GM12891 (cell line): ENCODE data around the gene DLK1.

Experiments
- DNase-seq: peaks from one replicate; pipeline ENCODE4 v3.0.0; 2011; ENCODE audit warnings: low spot score; ENCODE audit not compliant: insufficient read length
- FAIRE-seq: peaks from 2 replicates; lab custom pipeline; 2011; peaks lifted over from hg19 to GRCh38; lab: Jason Lieb, UNC
- PAX5 ChIP-seq: IDR thresholded peaks from 2 replicates; pipeline ENCODE4 v1.6.1; 2011; ENCODE audit warnings: low read length, moderate library complexity, mild to moderate bottlenecking; ENCODE audit not compliant: insufficient read depth, severe bottlenecking
- POLR2A ChIP-seq: IDR thresholded peaks from 2 replicates; pipeline ENCODE4 v1.6.1; 2011; ENCODE audit warnings: low read depth, low read length, control low read depth
- POLR2AphosphoS5 ChIP-seq: IDR thresholded peaks from 2 replicates; pipeline ENCODE4 v1.6.1; 2011; ENCODE audit warnings: low read depth, low read length, control low read depth
- POU2F2 ChIP-seq: IDR thresholded peaks from 2 replicates; pipeline ENCODE4 v1.6.1; 2011; ENCODE audit warnings: low read depth, mild to moderate bottlenecking, control low read depth, low read length, moderate library complexity
- SPI1 ChIP-seq: IDR thresholded peaks from 2 replicates; pipeline ENCODE4 v1.6.1; 2011; ENCODE audit warnings: low read depth, low read length, control low read depth
- TAF1 ChIP-seq: IDR thresholded peaks from 2 replicates; pipeline ENCODE4 v1.6.1; 2011; ENCODE audit warnings: low read depth, low read length, control low read depth

DLK1 gene

GRCh38 chr14:100702590-100702989 is 24.1 kb upstream of the DLK1 start:
- DNase-seq (no peak), FAIRE-seq (no peak)
- TF ChIP-seq TAF1: no peak

- FAIRE-seq: no peak
- DNase-seq: no peak
- no peak for TF ChIP-seq POU2F2
- TF ChIP-seq TAF1: no peak
- TF ChIP-seq POLR2AphosphoS5: no peak
- TF ChIP-seq PAX5: no peak
- TF ChIP-seq SPI1: no peak
- TF ChIP-seq POLR2A: no peak
Observed at GRCh38 chr14:100703386-100704220, 23.1 kb upstream of the DLK1 start.

GRCh38 chr14:100706200-100706599 is 20.5 kb upstream of the DLK1 start:
- no peak for TF ChIP-seq PAX5
- no peak for TF ChIP-seq POLR2AphosphoS5
- no peak for TF ChIP-seq POLR2A
- TF ChIP-seq TAF1: no peak
- no peak for TF ChIP-seq POU2F2
- TF ChIP-seq SPI1: no peak
- FAIRE-seq (no peak), DNase-seq (no peak)

GRCh38 chr14:100706860-100707259 is 19.8 kb upstream of the DLK1 start:
- no peak for DNase-seq
- FAIRE-seq: peak; percentile 16
- TF ChIP-seq SPI1: no peak
- no peak for TF ChIP-seq POLR2AphosphoS5
- no peak for TF ChIP-seq TAF1

GRCh38 chr14:100708425-100709288 is 18.0 kb upstream of the DLK1 start:
- no peak for FAIRE-seq
- TF ChIP-seq POLR2A (no peak), SPI1 (no peak), PAX5 (no peak)

GRCh38 chr14:100709289-100710284 is 17.1 kb upstream of the DLK1 start:
- FAIRE-seq (no peak), DNase-seq (peak; percentile 49)
- TF ChIP-seq SPI1 (no peak), POU2F2 (no peak), TAF1 (no peak), POLR2A (no peak), PAX5 (no peak), POLR2AphosphoS5 (no peak)

More at GRCh38 chr14:100708425-100709288, 18.0 kb upstream of the DLK1 start:
- no peak for DNase-seq

- no peak for FAIRE-seq
- TF ChIP-seq POU2F2 (no peak), TAF1 (no peak), PAX5 (no peak), SPI1 (no peak)
- DNase-seq: no peak
Observed at GRCh38 chr14:100710391-100710790, 16.3 kb upstream of the DLK1 start.

- no peak for FAIRE-seq
- DNase-seq: no peak
- TF ChIP-seq POLR2AphosphoS5 (no peak), PAX5 (no peak), TAF1 (no peak), POLR2A (no peak), POU2F2 (no peak), SPI1 (no peak)
Observed at GRCh38 chr14:100710826-100711462, 15.7 kb upstream of the DLK1 start.

GRCh38 chr14:100711493-100711892 is 15.2 kb upstream of the DLK1 start:
- TF ChIP-seq SPI1: no peak
- no peak for TF ChIP-seq POLR2A
- no peak for TF ChIP-seq TAF1
- FAIRE-seq (no peak), DNase-seq (no peak)
